Measurements from ENCODE around the gene RBM20. TPM values are rescaled to one million over a fixed set of nuclear protein-coding genes. Genes with fewer than 3 reads are reported as not detected.

Gene RBM20
- total and polyA plus RNA-seq, 10 of the 15 experiments (the other 5 are each of a cell fraction or from before 2014, with no cell fraction given), result 0.04 to 0.26 (median 0.15) TPM

- Histone ChIP-seq H4K20me1 (ENCODE audit: control insufficient read depth, insufficient read depth) (no peaks in the 10 kb centered on the region), H3K27ac (ENCODE audit: control insufficient read depth, insufficient read depth) (no peak overlapping the region), H3K9me3 (replicated peaks; ENCODE audit: control insufficient read depth, insufficient read depth, low read length) (no peaks in the 10 kb centered on the region), H2AFZ (ENCODE audit: control insufficient read depth, low read depth, low read length) (no peak overlapping the region), H3K9ac (ENCODE audit: control insufficient read depth, insufficient read depth, low read length) (no peak overlapping the region), H3K79me2 (ENCODE audit: control insufficient read depth, insufficient read depth, low read length) (no peaks in the 10 kb centered on the region), H3K36me3 (ENCODE audit: control insufficient read depth in 2 of 2, insufficient read depth in 2 of 2, low read length in 1 of 2) (no peaks in the 10 kb centered on the region), H3K4me2 (ENCODE audit: control insufficient read depth, insufficient read depth) (no peak overlapping the region), H3K4me3 (no peak overlapping the region), H3K27me3 (replicated peaks in 1 of 2; ENCODE audit: control insufficient read depth in 2 of 2, insufficient read depth in 2 of 2, low read length in 1 of 2) (no peaks in the 10 kb centered on the region), H3K4me1 (ENCODE audit: control insufficient read depth, insufficient read depth, low read length) (peaks cover 23% of the 10 kb centered on the region)
- in situ Hi-C loops (cut with MboI) (no loop called here), intact Hi-C loops (cut with micrococcal nuclease; ENCODE audit: unreplicated experiment) (loop anchor here (5.0 kb wide), 2 partner anchors 102 to 273 kb away; partner anchors contain the start of genes DUSP5 and PDCD4)
- CTCF ChIA-PET, result interaction anchor here (1.5 to 3.1 kb wide), 3 partner anchors 21 to 33 kb away, joined by 3 to 15 read pairs (median 9); no protein-coding TSS in a partner anchor
- FAIRE-seq (no peak), ATAC-seq (no peak), DNase-seq (ENCODE audit: low read depth, low spot score) (no peak)
- RAD21 ChIA-PET (ENCODE audit: unreplicated experiment), result interaction anchor here (0.9 to 8.0 kb wide), 3 partner anchors 24 to 73 kb away, joined by 3 to 135 read pairs (median 5); no protein-coding TSS in a partner anchor
- 95% methylated on average over 3 of the region's 3 CpGs for whole genome bisulfite sequencing (ENCODE audit: insufficient coverage, insufficient replicate concordance, low lambda C conversion rate, missing lambda C conversion rate)
- no TSS peak for BruUV-seq (replicated peaks)
- TF ChIP-seq NFIC (IDR thresholded peaks at IDR 0.05; ENCODE audit: low read depth, low read length) (no peak), NFYA (IDR thresholded peaks at IDR 0.05; ENCODE audit: borderline replicate concordance, low read depth, low read length) (no peak), BCL3 (IDR thresholded peaks at IDR 0.05; ENCODE audit: borderline replicate concordance, insufficient read depth, low read depth, low read length, poor library complexity, severe bottlenecking) (no peak), USF1 (IDR thresholded peaks at IDR 0.05; ENCODE audit: borderline replicate concordance, extremely low read length, insufficient read depth, low read depth, low read length) (no peak), ATF3 (IDR thresholded peaks at IDR 0.05; ENCODE audit: borderline replicate concordance, extremely low read depth, low read depth, low read length) (no peak), PAX8 (IDR thresholded peaks at IDR 0.05) (no peak), NFYB (IDR thresholded peaks at IDR 0.05; ENCODE audit: insufficient read depth, low read depth, low read length) (no peak), CEBPB (IDR thresholded peaks at IDR 0.05; ENCODE audit: borderline replicate concordance in 1 of 2, low read depth in 2 of 2, low read length in 2 of 2) (no peak), CREM (IDR thresholded peaks at IDR 0.05; ENCODE audit: low read depth) (no peak), CHD1 (IDR thresholded peaks at IDR 0.05; ENCODE audit: low read depth, low read length) (no peak), HDAC2 (IDR thresholded peaks at IDR 0.05) (no peak), PML (IDR thresholded peaks at IDR 0.05; ENCODE audit: low read length) (no peak), SREBF1 (IDR thresholded peaks at IDR 0.05; ENCODE audit: low read length) (no peak), ZBTB33 (IDR thresholded peaks at IDR 0.05) (no peak)
- SMC1A ChIA-PET (ENCODE audit: uncharacterized antibody, unreplicated experiment), result interaction anchor here (1.3 to 5.6 kb wide), 4 partner anchors 13 to 124 kb away, joined by 3 to 52 read pairs (median 10); no protein-coding TSS in a partner anchor
- POLR2A ChIA-PET, result interaction anchor here (1.0 kb wide), 1 partner anchor 16 kb away, joined by 5 read pairs; no protein-coding TSS in a partner anchor
Measured at GRCh38 chr10:110770243-110770642, 126.1 kb downstream of the RBM20 start.

All from GM12878 (cell line).